DOHH2 (cell line): ENCODE results near the gene EPHB1.

Source experiments
- H3F3A ChIP-seq: fragments of 200-600 bp; sonication (generic), shearing (Covaris generic); 2 replicates; pipeline ENCODE4 v1.6.0; 2016; ENCODE audit warnings: antibody characterized with exemption, mild to moderate bottlenecking; ENCODE audit not compliant: control insufficient read depth, insufficient read depth
- H3K27ac ChIP-seq: fragments of 200-600 bp; sonication (generic); 2 replicates; pipeline ENCODE4 v1.5.1; 2014; ENCODE audit warnings: low read depth, mild to moderate bottlenecking, low read length, moderate library complexity
- H3K27me3 ChIP-seq: fragments of 200-600 bp; sonication (generic); 2 replicates; pipeline ENCODE4 v1.6.1; 2014; ENCODE audit warnings: mild to moderate bottlenecking, low read length, mixed read lengths; ENCODE audit not compliant: control insufficient read depth
- H3K36me3 ChIP-seq: fragments of 200-600 bp; sonication (generic); 2 replicates; pipeline ENCODE4 v1.6.1; 2014; ENCODE audit warnings: mild to moderate bottlenecking, low read length, moderate library complexity, mixed read lengths; ENCODE audit not compliant: control insufficient read depth
- H3K4me1 ChIP-seq: fragments of 200-600 bp; sonication (generic); 2 replicates; pipeline ENCODE4 v1.6.1; 2014; ENCODE audit warnings: mild to moderate bottlenecking, low read length, mixed read lengths; ENCODE audit not compliant: control insufficient read depth
- H3K4me2 ChIP-seq: fragments of 200-600 bp; sonication (generic); 2 replicates; pipeline ENCODE4 v1.6.0; 2014; ENCODE audit warnings: mild to moderate bottlenecking, low read length, moderate library complexity
- H3K4me3 ChIP-seq: fragments of 200-600 bp; sonication (generic); 2 replicates; pipeline ENCODE4 v1.5.1; 2014; ENCODE audit warnings: mild to moderate bottlenecking, low read length, mixed read lengths
- H3K79me2 ChIP-seq: fragments of 200-600 bp; sonication (generic); 2 replicates; pipeline ENCODE4 v1.6.1; 2014; ENCODE audit warnings: mild to moderate bottlenecking, low read length, mixed read lengths; ENCODE audit not compliant: control insufficient read depth
- H3K9me2 ChIP-seq: fragments of 200-600 bp; sonication (generic); replicated peaks from 2 replicates; pipeline ENCODE4 v1.6.1; 2014; ENCODE audit warnings: mild to moderate bottlenecking, low read length, mixed read lengths; ENCODE audit not compliant: control insufficient read depth
- H3K9me3 ChIP-seq: fragments of 200-600 bp; sonication (generic); 2 replicates; pipeline ENCODE4 v1.6.1; 2014; ENCODE audit warnings: antibody characterized with exemption, low read length, mixed read lengths; ENCODE audit not compliant: control insufficient read depth, insufficient read depth
- H4K20me1 ChIP-seq: fragments of 200-600 bp; sonication (generic); 2 replicates; pipeline ENCODE4 v1.6.0; 2014; ENCODE audit warnings: low read depth, mild to moderate bottlenecking, antibody characterized with exemption, low read length, moderate library complexity; ENCODE audit not compliant: control insufficient read depth, insufficient read depth
- CTCF ChIP-seq: fragments of 200-600 bp; sonication (generic); IDR thresholded peaks from one replicate; pipeline ENCODE4 v1.5.1; 2014; ENCODE audit warnings: antibody characterized with exemption, mild to moderate bottlenecking, low read depth, low read length; ENCODE audit not compliant: poor library complexity, severe bottlenecking
- EZH2phosphoT487 ChIP-seq: fragments of 200-600 bp; sonication (generic); IDR thresholded peaks from 2 replicates; pipeline ENCODE4 v1.6.1; 2017; ENCODE audit warnings: borderline replicate concordance, mild to moderate bottlenecking, antibody characterized with exemption, low read length, moderate library complexity, mixed read lengths

Gene EPHB1

GRCh38 chr3:135271177-135272025, 476.3 kb downstream of the EPHB1 start:
- Histone ChIP-seq H3K79me2 (no peaks in the 10 kb centered on the region), H4K20me1 (no peaks in the 10 kb centered on the region), H3K4me1 (no peaks in the 10 kb centered on the region), H3K9me2 (no peaks in the 10 kb centered on the region), H3K4me3 (no peak overlapping the region), H3K27ac (no peak overlapping the region), H3K9me3 (no peaks in the 10 kb centered on the region), H3F3A (no peaks in the 10 kb centered on the region), H3K36me3 (no peaks in the 10 kb centered on the region), H3K27me3 (no peaks in the 10 kb centered on the region), H3K4me2 (no peak overlapping the region)
- no peak for TF ChIP-seq CTCF
- no peak for TF ChIP-seq EZH2phosphoT487

GRCh38 chr3:135272026-135272669, 477.1 kb downstream of the EPHB1 start:
- no peaks in the 10 kb centered on the region for H3K36me3 ChIP-seq
- TF ChIP-seq CTCF (no peak), EZH2phosphoT487 (no peak)
- H3K27me3 ChIP-seq, result no peaks in the 10 kb centered on the region
- no peaks in the 10 kb centered on the region for H4K20me1 ChIP-seq
- H3K79me2 ChIP-seq, result no peaks in the 10 kb centered on the region
- H3K9me2 ChIP-seq, result no peaks in the 10 kb centered on the region
- H3K9me3 ChIP-seq, result no peaks in the 10 kb centered on the region
- no peak overlapping the region for H3K4me3 ChIP-seq
- H3K4me2 ChIP-seq, result no peak overlapping the region
- H3F3A ChIP-seq, result no peaks in the 10 kb centered on the region
- H3K27ac ChIP-seq, result no peak overlapping the region
- no peaks in the 10 kb centered on the region for H3K4me1 ChIP-seq

GRCh38 chr3:135292162-135292561, 497.1 kb downstream of the EPHB1 start:
- Histone ChIP-seq H3K9me2 (no peaks in the 10 kb centered on the region; the same call in 1 of the 2 replicates), H3K4me2 (no peak overlapping the region), H3K79me2 (no peaks in the 10 kb centered on the region), H3F3A (no peaks in the 10 kb centered on the region), H3K4me3 (no peak overlapping the region), H3K9me3 (no peaks in the 10 kb centered on the region), H3K27me3 (no peaks in the 10 kb centered on the region), H3K27ac (no peak overlapping the region), H3K4me1 (no peaks in the 10 kb centered on the region), H3K36me3 (no peaks in the 10 kb centered on the region), H4K20me1 (no peaks in the 10 kb centered on the region)
- no peak for TF ChIP-seq CTCF
